Adipose tissue (tissue), 3 donors: ENCODE data around the gene DMTF1. TPM values are rescaled to one million over a fixed set of nuclear protein-coding genes. Genes with fewer than 3 reads are reported as not detected.

Experiments used
- polyA plus RNA-seq, 3 donors: library from polyadenylated mRNA; stranded (reverse); fragments of 200-250 nt; gene quantifications; one replicate each; pipeline ENCODE4 v1.2.3, GENCODE V29; 2013
- donor health status: healthy with polysubstance abuse.
- donor health status: Bipolar disorder and iron deficiency.
- donor health status: healthy.

Gene DMTF1
- polyA plus RNA-seq, 3 donors: 16.1 to 28.1 (median 24.3) TPM

Other genes with a start within 250 kb of the DMTF1 start
- gene ELAPOR2, start 92.8 kb upstream of the DMTF1 start, polyA plus RNA-seq: 1 to 10 TPM; 2.1 to 6.9 (median 4.0) TPM
- gene TMEM243, start 67.3 kb downstream of the DMTF1 start, polyA plus RNA-seq: 10 to 100 TPM; 22.5 to 36.7 (median 26.6) TPM
- 1 to 10 TPM; 3.0 to 6.4 (median 3.2) TPM for gene CROT, start 193.2 kb downstream of the DMTF1 start, polyA plus RNA-seq